C1 segment of cervical spinal cord (tissue), 14 donors: ENCODE data around the gene FAM3D.

Source experiments
- DNase-seq, 14 donors: peaks; one replicate each; lab custom pipeline; 2025; lab: John Stamatoyannopoulos, UW

Gene FAM3D

DNA sequence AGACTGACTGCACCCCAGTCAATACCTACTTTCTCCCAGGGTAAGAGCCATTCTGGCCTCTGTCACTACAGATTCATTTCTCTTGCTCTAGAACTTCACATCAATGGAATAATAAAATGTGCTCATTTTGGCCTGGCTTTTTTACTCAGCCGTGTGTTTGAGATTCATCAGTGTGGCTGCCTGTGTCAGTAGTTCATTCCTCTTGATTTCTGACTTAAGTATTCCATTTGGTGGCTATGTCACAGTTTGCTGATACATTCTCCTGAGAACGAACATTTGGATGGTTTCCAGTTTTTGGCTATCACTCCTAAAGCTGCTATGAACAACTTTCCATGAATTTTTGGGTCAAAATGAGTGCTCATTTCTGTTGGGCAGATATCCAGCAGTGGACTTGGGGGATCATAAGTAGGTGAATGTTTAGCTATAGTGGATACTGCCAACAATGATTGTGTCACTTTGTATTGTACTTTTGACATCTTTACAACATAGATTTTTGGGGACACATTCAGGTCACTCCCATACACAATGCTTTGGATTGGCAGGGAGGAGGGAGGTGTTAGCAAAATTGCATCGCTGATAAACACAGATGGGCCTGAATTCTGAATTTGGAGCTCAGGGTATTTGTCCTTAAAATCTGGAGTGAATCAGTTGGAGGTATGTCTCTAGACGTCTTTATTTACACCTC is 69.6 kb downstream of the FAM3D start:
- no peak for DNase-seq

DNA sequence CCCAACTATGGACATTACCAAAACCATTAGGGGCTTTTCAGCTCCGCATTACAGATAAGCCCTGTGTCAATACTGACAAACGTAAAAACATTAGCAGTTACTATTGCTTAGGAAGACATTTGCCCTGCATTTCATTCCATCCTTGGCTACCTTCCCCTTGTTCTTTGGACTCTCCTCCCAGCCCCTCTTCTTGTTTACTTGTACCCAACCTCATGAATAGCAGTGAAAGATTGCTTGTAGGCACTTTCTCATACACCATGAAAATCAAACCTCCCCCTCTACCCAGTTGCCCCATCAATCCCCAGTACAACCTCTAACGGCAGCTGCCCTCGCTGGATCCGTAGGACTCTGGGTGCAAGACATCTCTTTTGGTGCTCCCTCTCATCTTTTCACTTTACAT is 72.5 kb downstream of the FAM3D start:
- DNase-seq: no peak

DNA sequence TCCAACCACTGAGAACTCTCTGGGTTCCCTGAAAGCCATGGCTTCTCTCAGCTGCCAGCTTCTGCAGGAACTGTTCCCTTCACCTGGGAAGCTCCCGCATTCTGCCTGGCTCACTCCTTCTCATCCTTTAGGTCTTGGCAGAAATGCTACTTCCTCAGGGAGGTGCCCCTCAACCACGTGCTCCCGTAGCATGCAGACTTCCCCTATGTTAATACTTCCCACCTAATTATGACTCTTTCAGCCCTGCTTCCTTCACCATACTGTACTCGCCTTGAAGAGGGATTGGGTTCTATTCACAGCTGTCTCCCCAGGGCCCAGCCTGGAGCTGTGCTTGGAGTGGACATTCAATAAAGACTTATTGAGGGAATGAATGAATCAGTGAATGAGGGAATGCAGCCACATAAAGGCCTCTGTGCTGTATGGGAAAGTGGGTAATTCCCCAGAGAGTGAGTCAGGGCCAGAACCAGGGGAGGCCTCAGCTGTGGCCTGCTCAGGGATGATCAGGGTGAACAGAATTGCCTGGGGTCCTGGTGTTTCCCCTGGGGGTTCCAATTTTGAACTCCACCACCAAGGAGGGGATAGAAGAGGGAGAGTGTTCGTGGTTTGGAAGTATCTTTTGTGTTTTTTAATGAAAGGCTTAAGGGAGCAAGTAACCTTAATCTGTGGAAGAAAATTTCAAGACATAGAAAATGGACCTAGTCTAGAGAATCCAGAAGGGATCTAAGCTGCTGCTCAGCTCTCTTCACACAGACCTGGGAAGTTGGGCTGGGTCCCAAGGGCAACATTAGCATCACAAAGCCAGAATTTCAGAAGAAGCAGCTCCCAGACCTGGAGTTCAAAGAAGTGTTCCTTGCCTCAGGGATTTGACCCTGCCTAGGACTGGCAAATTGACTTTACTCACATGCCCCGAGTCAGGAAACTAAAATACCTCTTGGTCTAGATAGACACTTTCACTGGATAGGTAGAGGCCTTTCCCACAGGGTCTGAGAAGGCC is 74.8 kb downstream of the FAM3D start:
- no peak for DNase-seq

- no peak for DNase-seq
These were observed 78.5 kb downstream of the FAM3D start for GRCh38 chr3:58588030-58588614.

- no peak for DNase-seq
These were observed 79.8 kb downstream of the FAM3D start for GRCh38 chr3:58586776-58587192.

DNA sequence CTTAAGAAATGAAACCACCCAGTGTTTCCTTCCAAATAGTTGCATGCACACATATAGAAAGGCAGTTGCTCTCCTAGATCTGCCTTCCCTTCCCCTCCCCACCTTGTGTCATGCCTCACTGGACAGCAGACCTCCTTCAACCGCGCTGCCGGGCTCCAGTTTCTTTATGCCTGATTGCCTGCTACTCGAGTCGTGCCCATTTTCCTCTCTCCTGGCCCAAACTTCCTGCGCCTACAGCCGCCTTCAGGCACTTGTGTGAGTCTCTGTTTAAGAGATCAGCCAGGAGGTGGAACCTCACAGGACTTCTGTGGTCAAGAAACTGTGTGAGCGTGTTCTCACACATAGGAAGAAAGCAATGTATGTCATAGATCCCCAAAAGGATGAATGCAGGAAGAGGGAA is 80.6 kb downstream of the FAM3D start:
- DNase-seq: peak in 1 of 14 donors; percentile 28

GRCh38 chr3:58585005-58585786 is 81.4 kb downstream of the FAM3D start:
- peak in 13 of 14 donors; percentile 23 to 89 (median 50) for DNase-seq

- no peak for DNase-seq
These were observed 81.9 kb downstream of the FAM3D start for GRCh38 chr3:58584690-58585004.
